ELF-1 (cell line): ENCODE results near the gene RIBC2.
"Not testable (repeated sequence)": the region's sequence is repeated elsewhere in the genome, so short reads cannot be mapped to it uniquely, and the experiment has no call there.

ENCODE experiments used
- DNase-seq: peaks from one replicate; pipeline ENCODE4 v3.0.0-alpha.2; 2016; ENCODE audit warnings: low read depth, low spot score

The RIBC2 gene

GRCh38 chr22:45424241-45424731 is 10.8 kb downstream of the RIBC2 start:
- peak; percentile 55 for DNase-seq

DNA sequence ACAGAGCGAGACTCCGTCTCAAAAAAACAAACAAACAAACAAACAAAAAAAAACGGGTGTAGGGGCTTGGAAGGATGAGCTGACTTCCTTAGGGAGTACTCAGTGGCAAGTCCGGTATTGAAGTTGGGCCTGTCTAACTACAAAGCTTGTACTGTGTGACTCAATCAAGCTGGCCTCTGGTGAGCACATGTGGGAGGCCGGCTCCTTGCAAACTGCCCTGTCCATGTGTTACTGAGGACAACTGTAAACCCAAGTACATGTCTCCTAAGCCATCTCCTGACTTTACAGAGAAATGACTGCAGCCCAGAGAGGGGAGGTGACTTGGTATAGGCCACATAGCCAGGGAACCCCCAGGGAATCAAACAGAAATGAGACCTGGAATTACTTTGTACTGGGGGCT is 11.6 kb downstream of the RIBC2 start:
- no peak for DNase-seq

GRCh38 chr22:45425531-45426265 is 12.2 kb downstream of the RIBC2 start:
- DNase-seq = no peak

DNA sequence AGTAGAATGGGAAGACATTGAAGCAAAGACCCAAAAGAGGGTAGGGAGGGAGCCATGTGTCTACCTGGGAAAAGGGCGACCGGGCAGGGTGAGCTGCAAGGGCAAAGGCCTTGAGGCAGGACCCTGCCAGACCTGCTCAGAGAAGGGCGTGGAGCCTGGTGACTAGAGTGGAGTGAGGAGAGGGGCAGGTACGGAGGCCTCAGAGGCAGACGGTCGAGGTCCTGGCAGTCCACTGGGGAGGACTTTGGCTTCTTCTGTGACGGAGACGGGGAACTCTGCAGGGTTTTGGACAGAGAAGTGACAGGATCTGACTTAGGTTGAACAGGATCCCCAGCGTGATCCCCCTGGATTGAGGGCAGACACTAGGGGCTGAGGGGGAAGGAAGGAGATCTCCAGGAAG is 12.9 kb downstream of the RIBC2 start:
- no peak for DNase-seq

GRCh38 chr22:45427114-45427513 is 13.6 kb downstream of the RIBC2 start:
- DNase-seq = no peak

DNA sequence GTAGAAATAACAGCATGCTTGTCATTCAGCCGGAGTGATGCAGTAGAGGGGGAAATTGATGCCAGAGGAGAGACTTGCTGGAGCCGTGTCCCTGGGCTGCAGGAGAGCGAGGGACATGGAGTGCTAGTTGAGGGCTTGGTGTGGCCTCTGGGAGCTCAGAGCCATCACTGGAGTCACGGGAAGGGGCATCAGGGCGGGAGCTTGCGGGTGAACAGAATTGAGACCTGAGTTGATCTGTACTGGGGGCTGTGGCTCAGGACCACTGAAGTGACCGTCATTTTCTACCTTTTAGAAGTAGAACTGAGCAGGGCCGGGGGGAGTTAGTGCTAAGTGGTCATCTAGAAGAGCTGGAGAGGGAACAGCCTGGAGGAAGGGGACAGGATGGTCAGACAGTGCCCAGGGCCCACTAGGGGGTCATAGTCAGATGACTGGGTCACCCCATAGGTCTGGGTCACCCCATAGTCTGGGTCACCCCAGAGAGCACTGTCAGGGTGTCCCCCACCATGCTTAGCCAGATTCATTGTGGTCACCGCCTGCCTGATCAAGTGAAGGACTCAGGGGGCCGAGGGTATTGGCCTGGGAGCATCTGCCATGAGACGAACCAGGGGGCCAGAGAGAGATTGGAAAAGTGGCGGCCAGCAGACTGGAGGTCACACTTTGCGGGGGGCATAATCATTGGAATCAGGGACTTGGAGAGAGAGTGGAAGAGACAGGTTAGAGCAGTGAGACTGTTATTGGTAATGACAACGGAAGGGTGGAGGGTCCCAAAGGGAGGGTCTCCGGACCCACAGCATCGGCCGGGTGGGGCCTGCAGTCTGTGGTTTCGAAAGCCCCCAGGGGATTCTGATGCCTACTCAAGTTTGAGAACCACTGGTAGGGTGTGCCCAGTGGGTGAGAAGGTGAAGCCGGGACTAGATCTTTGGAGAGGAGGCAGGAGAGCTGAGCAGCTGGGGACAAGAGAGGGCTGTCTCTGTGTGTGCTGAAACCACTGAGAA is 15.2 kb downstream of the RIBC2 start:
- no peak for DNase-seq

GRCh38 chr22:45429424-45429823 is 15.9 kb downstream of the RIBC2 start:
- no peak for DNase-seq

- DNase-seq = no peak
These were observed 16.7 kb downstream of the RIBC2 start for GRCh38 chr22:45429981-45430775.

DNA sequence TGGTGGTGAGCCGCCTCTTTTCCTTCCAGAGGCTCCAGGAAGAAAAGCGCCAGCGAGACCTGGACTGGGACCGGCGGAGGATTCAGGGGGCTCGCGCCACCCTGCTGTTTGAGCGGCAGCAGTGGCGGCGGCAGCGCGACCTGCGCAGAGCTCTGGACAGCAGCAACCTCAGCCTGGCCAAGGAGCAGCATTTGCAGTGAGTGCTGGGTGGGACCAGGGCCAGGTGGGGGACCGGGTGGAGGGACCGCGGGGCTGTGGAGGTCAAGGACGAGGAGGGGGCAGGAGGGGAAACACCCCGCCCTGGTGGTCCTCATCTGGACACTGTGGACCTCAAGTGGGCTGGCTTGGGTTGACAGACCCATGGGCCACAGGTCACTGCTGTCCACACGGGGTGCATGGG is 17.4 kb downstream of the RIBC2 start:
- DNase-seq = no peak

DNA sequence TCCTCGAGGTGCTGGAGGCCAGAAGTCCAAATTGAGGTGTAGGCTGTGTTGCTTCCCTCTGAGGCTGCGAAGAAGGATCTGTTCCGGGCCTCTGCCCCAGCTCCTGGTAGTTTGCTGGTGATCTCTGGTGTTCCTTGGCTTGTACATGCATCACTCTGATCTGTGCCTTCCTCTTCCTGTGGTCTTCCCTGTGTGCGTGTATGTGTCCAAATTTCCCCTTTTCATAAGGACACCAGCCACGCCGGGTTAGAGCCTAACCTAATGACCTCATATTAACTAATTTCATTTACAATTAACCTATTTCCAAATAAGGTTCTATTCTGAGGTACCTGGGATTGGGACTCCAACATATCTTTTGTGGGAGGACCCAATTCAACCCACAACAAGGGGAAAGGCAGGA is 21.5 kb downstream of the RIBC2 start:
- no peak for DNase-seq

DNA sequence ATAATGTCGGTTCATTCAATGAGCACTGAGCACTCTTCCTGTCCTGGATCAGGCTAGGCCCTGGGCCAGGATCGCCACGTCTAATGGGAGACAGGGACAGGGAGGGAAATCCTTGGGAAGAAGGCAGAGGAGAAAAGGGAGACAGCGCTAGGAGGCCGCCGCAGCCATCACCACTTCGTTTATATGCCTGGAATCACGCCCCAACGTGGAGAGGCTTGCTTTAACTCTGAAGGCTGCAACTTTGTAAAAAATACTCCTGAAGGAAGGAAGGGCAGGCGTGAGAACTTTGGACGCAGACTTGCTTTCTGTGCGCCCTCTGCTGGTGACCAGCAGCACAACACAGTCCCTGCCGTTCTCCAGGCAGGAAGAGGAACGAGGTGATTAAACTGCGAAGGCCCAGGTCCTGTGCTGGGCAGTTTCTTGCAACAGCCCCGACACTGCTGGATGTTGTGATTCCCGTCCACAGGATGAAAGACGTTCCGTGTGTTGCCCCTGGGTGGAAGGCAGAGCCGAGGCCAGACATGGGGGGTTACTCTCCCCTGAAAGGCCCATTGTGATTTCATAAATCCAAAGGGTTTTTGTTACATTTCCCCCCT is 22.1 kb downstream of the RIBC2 start:
- DNase-seq = peak; percentile 95

DNA sequence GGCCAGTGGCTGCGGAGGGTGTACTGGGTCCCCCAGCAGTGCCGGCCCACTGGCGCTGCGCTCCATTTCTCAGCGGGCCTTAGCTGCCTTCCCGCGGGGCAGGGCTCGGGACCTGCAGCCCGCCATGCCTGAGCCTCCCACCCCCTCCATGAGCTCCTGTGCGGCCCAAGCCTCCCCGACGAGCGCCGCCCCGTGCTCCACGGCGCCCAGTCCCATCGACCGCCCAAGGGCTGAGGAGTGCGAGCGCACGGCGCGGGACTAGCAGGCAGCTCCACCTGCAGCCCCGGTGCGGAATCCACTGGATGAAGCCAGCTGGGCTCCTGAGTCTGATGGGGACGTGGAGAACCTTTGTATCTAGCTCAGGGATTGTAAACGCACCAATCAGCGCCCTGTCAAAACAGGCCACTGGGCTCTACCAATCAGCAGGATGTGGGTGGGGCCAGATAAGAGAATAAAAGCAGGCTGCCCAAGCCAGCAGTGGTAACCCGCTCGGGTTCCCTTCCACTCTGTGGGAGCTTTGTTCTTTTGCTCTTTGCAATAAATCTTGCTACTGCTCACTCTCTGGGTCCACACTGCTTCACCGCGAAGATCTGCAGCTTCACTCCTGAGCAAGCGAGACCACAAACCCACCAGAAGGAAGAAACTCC is 23.5 kb downstream of the RIBC2 start:
- not testable (repeated sequence) for DNase-seq

GRCh38 chr22:45438336-45438735 is 24.8 kb downstream of the RIBC2 start:
- DNase-seq = no peak

DNA sequence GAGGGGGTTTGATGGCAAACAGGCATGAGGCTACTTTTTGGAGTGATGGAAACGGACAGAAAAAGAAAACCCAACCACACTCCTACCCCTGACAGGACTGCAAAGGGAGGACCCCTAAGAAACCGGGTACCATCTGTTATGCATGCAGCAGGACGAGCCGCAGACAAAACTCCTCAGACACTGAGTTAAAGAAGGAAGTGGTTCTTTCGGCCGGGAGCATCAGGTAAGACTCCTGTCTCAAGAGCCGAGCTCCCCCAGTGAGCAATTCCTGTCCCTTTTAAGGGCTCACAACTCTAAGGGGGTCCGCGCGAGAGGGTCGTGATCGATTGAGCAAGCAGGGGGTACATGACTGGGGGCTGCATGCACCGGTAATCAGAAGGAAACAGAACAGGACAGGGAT is 27.2 kb downstream of the RIBC2 start:
- not testable (repeated sequence) for DNase-seq

DNA sequence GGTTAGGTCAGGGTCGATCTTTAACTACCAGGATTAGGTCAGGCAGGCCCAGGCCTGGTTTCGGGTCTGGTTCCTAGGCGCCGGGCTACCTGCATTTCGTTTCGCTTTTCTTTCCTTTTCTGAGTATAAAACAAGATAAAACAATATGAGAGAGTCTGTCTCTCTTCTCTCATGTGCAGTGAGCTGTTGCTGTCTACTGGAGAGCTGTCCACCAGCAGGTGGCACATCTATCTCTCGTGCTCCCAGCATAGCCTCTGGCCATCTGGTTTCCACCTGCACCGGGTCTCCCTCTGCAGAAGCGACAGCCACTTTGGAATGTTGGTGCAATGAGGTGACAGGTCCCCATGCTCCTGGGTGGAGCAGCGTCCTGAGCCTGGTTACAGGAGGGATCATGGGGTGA is 27.6 kb downstream of the RIBC2 start:
- DNase-seq = peak; percentile 81

- DNase-seq = peak; percentile 48
These were observed 28.6 kb downstream of the RIBC2 start for GRCh38 chr22:45442116-45442515.

DNA sequence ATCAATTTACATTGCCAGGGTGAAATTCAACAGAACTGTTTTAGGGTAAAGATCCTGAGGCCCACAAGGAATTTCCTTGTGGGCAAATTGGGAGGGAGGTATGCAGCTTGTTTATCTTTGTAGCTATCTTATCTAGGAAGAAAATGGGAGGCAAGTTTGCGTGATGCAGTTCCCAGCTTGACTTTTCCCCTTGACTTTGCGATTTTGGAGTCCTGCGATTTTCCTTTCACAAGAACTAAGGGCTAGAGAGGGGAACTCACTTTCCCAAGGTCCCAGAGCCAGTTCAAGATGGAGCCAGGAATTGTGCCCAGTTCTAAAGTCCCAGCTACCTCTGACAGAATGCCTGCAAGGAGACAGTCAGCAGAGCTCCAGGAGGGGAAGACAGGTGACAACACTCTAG is 30.7 kb downstream of the RIBC2 start:
- DNase-seq = peak; percentile 60

- peak; percentile 39 for DNase-seq
These were observed 31.7 kb downstream of the RIBC2 start for GRCh38 chr22:45445031-45445710.

- no peak for DNase-seq
These were observed 32.7 kb downstream of the RIBC2 start for GRCh38 chr22:45446216-45446615.

- DNase-seq = not testable (repeated sequence)
These were observed 34.1 kb downstream of the RIBC2 start for GRCh38 chr22:45447596-45447995.
